Measurements from ENCODE around the gene PTPN7. TPM values are rescaled to one million over a fixed set of nuclear protein-coding genes. Genes with fewer than 3 reads are reported as not detected.

The PTPN7 gene
- polyA plus RNA-seq, 1 of the 3 experiments (the other 2 are of a cell fraction) = not detected

DNA sequence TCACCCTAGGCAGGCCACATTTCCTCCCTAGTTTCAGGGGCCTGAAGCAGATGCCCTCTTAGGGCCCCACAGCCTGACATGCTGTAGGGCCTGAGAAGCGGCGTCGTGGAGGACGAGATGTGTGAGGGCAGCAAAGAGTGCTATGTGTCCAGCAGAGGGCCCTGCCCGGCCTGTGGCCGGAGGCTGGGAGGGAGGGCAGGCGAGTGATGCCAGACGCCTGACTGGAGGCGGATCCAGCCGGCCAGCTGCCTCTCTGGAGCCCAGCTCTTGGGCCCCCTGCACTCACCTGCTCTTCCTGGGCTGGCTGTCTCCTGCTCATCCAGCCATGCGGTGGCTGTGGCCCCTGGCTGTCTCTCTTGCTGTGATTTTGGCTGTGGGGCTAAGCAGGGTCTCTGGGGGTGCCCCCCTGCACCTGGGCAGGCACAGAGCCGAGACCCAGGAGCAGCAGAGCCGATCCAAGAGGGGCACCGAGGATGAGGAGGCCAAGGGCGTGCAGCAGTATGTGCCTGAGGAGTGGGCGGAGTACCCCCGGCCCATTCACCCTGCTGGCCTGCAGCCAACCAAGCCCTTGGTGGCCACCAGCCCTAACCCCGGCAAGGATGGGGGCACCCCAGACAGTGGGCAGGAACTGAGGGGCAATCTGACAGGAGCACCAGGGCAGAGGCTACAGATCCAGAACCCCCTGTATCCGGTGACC, 37.6 kb downstream of the PTPN7 start, which contains the start of gene GPR37L1:
Gene GPR37L1 (plus strand): TSS at position 279 of the 697 bp plus-strand sequence. CDS start 47 bp downstream, at position 326.
- Histone ChIP-seq H3K27me3 (ENCODE audit: insufficient read depth) (no peaks in the 10 kb centered on the region), H3K27ac (ENCODE audit: low read depth in 2 of 2, low read length in 1 of 2) (no peak within 1 kb of the TSS), H3K79me2 (ENCODE audit: insufficient read depth) (no peaks in the 10 kb centered on the region), H3K4me1 (ENCODE audit: control insufficient read depth in 1 of 2, insufficient read depth in 2 of 2, low read depth in 1 of 2, low read length in 1 of 2) (peaks cover 0 to 9% of the 10 kb centered on the region in 2 experiments; a peak in 1 of 4 replicates), H3K9me3 (no peaks in the 10 kb centered on the region), H3K4me2 (no peak within 1 kb of the TSS), H3K4me3 (ENCODE audit: low read depth in 2 of 2, low read length in 1 of 2) (no peak within 1 kb of the TSS), H3K9me2 (no peaks in the 10 kb centered on the region), H3F3A (replicated peaks; ENCODE audit: insufficient read depth) (peaks cover 3% of the 10 kb centered on the region), H3K36me3 (replicated peaks in 1 of 2; ENCODE audit: control insufficient read depth in 1 of 2, insufficient read depth in 2 of 2, low read length in 1 of 2) (no peaks in the 10 kb centered on the region), H2AFZ (ENCODE audit: low read depth) (no peak within 1 kb of the TSS), H4K20me1 (ENCODE audit: insufficient read depth) (no peaks in the 10 kb centered on the region), H3K9ac (no peak within 1 kb of the TSS)
- WGBS (ENCODE audit: low lambda C conversion rate) = 33% methylated on average over 8 of the region's 19 CpGs
- CTCF ChIA-PET = interaction anchor here (0.7 to 12.0 kb wide), 18 partner anchors 10 to 659 kb away, joined by 3 to 411 read pairs (median 4); partner anchors contain the start of gene ELF3
- POLR2A ChIA-PET = interaction anchor here (0.6 kb wide), 1 partner anchor 9 kb away, joined by 3 read pairs; no protein-coding TSS in a partner anchor
- DNase-seq = peak; percentile 91
- TF ChIP-seq MEF2A (IDR thresholded peaks at IDR 0.05; ENCODE audit: borderline replicate concordance, low read depth) (no peak), YY1 (IDR thresholded peaks at IDR 0.05; ENCODE audit: low read depth) (no peak), SMC3 (IDR thresholded peaks at IDR 0.05; ENCODE audit: low read depth, low read length) (peak; percentile 71), POLR2AphosphoS5 (IDR thresholded peaks at IDR 0.05; ENCODE audit: low read depth, low read length) (no peak), NRF1 (IDR thresholded peaks at IDR 0.05; ENCODE audit: low read depth, low read length) (no peak), NFIC (IDR thresholded peaks at IDR 0.05; ENCODE audit: borderline replicate concordance) (no peak), FOXJ3 (CRISPR knock-in tag; IDR thresholded peaks at IDR 0.05) (no peak), EZH2phosphoT487 (IDR thresholded peaks at IDR 0.05; ENCODE audit: borderline replicate concordance, low read depth) (no peak), EP300 (IDR thresholded peaks at IDR 0.05; ENCODE audit: borderline replicate concordance in 1 of 2, low read depth in 1 of 2, low read length in 1 of 2) (no peak), RFX5 (IDR thresholded peaks at IDR 0.05; ENCODE audit: low read length) (no peak), JUND (IDR thresholded peaks at IDR 0.05) (no peak), TEAD4 (IDR thresholded peaks at IDR 0.05; ENCODE audit: borderline replicate concordance, insufficient read depth) (no peak), TAF1 (IDR thresholded peaks at IDR 0.05; ENCODE audit: borderline replicate concordance, low read depth, low read length) (no peak), ELF1 (IDR thresholded peaks at IDR 0.05) (no peak), FOXM1 (IDR thresholded peaks at IDR 0.05; ENCODE audit: low read depth) (no peak), GABPA (IDR thresholded peaks at IDR 0.05; ENCODE audit: low read depth) (no peak), CHD2 (IDR thresholded peaks at IDR 0.05; ENCODE audit: low read length, partially characterized antibody) (no peak)
- TF ChIP-seq, protein P1, sequence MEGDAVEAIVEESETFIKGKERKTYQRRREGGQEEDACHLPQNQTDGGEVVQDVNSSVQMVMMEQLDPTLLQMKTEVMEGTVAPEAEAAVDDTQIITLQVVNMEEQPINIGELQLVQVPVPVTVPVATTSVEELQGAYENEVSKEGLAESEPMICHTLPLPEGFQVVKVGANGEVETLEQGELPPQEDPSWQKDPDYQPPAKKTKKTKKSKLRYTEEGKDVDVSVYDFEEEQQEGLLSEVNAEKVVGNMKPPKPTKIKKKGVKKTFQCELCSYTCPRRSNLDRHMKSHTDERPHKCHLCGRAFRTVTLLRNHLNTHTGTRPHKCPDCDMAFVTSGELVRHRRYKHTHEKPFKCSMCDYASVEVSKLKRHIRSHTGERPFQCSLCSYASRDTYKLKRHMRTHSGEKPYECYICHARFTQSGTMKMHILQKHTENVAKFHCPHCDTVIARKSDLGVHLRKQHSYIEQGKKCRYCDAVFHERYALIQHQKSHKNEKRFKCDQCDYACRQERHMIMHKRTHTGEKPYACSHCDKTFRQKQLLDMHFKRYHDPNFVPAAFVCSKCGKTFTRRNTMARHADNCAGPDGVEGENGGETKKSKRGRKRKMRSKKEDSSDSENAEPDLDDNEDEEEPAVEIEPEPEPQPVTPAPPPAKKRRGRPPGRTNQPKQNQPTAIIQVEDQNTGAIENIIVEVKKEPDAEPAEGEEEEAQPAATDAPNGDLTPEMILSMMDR (IDR thresholded peaks at IDR 0.05) = peak; percentile 51
- TF ChIP-seq, protein P2, sequence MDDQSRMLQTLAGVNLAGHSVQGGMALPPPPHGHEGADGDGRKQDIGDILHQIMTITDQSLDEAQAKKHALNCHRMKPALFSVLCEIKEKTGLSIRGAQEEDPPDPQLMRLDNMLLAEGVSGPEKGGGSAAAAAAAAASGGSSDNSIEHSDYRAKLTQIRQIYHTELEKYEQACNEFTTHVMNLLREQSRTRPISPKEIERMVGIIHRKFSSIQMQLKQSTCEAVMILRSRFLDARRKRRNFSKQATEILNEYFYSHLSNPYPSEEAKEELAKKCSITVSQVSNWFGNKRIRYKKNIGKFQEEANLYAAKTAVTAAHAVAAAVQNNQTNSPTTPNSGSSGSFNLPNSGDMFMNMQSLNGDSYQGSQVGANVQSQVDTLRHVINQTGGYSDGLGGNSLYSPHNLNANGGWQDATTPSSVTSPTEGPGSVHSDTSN (IDR thresholded peaks at IDR 0.05) = no peak
- TF ChIP-seq, protein P3, sequence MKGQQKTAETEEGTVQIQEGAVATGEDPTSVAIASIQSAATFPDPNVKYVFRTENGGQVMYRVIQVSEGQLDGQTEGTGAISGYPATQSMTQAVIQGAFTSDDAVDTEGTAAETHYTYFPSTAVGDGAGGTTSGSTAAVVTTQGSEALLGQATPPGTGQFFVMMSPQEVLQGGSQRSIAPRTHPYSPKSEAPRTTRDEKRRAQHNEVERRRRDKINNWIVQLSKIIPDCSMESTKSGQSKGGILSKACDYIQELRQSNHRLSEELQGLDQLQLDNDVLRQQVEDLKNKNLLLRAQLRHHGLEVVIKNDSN (IDR thresholded peaks at IDR 0.05; ENCODE audit: borderline replicate concordance, low read depth) = no peak
- TF ChIP-seq, protein P4, sequence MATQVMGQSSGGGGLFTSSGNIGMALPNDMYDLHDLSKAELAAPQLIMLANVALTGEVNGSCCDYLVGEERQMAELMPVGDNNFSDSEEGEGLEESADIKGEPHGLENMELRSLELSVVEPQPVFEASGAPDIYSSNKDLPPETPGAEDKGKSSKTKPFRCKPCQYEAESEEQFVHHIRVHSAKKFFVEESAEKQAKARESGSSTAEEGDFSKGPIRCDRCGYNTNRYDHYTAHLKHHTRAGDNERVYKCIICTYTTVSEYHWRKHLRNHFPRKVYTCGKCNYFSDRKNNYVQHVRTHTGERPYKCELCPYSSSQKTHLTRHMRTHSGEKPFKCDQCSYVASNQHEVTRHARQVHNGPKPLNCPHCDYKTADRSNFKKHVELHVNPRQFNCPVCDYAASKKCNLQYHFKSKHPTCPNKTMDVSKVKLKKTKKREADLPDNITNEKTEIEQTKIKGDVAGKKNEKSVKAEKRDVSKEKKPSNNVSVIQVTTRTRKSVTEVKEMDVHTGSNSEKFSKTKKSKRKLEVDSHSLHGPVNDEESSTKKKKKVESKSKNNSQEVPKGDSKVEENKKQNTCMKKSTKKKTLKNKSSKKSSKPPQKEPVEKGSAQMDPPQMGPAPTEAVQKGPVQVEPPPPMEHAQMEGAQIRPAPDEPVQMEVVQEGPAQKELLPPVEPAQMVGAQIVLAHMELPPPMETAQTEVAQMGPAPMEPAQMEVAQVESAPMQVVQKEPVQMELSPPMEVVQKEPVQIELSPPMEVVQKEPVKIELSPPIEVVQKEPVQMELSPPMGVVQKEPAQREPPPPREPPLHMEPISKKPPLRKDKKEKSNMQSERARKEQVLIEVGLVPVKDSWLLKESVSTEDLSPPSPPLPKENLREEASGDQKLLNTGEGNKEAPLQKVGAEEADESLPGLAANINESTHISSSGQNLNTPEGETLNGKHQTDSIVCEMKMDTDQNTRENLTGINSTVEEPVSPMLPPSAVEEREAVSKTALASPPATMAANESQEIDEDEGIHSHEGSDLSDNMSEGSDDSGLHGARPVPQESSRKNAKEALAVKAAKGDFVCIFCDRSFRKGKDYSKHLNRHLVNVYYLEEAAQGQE (IDR thresholded peaks at IDR 0.05; ENCODE audit: low read depth, low read length) = no peak
- TF ChIP-seq, protein P5, sequence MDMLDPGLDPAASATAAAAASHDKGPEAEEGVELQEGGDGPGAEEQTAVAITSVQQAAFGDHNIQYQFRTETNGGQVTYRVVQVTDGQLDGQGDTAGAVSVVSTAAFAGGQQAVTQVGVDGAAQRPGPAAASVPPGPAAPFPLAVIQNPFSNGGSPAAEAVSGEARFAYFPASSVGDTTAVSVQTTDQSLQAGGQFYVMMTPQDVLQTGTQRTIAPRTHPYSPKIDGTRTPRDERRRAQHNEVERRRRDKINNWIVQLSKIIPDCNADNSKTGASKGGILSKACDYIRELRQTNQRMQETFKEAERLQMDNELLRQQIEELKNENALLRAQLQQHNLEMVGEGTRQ (IDR thresholded peaks at IDR 0.05; ENCODE audit: borderline replicate concordance, low read depth, low read length) = no peak
- TF ChIP-seq, protein P6, sequence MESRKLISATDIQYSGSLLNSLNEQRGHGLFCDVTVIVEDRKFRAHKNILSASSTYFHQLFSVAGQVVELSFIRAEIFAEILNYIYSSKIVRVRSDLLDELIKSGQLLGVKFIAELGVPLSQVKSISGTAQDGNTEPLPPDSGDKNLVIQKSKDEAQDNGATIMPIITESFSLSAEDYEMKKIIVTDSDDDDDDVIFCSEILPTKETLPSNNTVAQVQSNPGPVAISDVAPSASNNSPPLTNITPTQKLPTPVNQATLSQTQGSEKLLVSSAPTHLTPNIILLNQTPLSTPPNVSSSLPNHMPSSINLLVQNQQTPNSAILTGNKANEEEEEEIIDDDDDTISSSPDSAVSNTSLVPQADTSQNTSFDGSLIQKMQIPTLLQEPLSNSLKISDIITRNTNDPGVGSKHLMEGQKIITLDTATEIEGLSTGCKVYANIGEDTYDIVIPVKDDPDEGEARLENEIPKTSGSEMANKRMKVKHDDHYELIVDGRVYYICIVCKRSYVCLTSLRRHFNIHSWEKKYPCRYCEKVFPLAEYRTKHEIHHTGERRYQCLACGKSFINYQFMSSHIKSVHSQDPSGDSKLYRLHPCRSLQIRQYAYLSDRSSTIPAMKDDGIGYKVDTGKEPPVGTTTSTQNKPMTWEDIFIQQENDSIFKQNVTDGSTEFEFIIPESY (IDR thresholded peaks at IDR 0.05; ENCODE audit: borderline replicate concordance, low read depth) = no peak
